ENCODE measurements around the gene SAXO1. TPM values are rescaled to one million over a fixed set of nuclear protein-coding genes. Genes with fewer than 3 reads are reported as not detected.

The SAXO1 gene
- polyA plus RNA-seq, 1 donor from 2014 or later, result not detected

DNA sequence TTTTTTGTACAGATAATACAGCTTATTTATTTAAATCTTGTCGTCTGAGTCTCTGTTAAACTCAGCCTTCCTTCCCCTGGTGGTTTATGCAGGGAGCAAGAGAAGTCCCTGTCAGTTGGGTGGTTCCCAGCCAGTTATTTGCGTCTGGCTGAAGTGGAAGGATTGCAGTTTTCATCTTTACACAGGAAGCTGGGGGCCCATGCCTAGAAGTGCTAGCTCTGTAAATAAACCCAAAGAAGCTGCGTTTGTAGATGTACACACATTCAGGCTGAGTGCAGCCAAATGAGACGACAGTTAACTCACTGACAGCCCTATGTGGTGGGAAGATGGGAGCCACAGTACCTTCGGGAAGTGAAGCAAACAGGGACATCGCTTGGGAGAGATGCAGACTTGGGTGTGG is 122.1 kb downstream of the SAXO1 start:
- H2AFZ ChIP-seq (ENCODE audit: low read depth, low read length), result no peak overlapping the region
- TF ChIP-seq MXI1 (conservative IDR thresholded peaks at IDR 0.05; ENCODE audit: poor library complexity, severe bottlenecking) (no peak), RAD21 (conservative IDR thresholded peaks at IDR 0.05) (no peak), SMC3 (conservative IDR thresholded peaks at IDR 0.05; ENCODE audit: poor library complexity) (no peak), POLR2AphosphoS5 (IDR thresholded peaks at IDR 0.05) (no peak), TAF1 (IDR thresholded peaks at IDR 0.05; ENCODE audit: low read depth) (no peak), EZH2 (IDR thresholded peaks at IDR 0.05; ENCODE audit: borderline replicate concordance, insufficient read depth, low read length, poor library complexity, severe bottlenecking) (no peak), EP300 (conservative IDR thresholded peaks at IDR 0.05; ENCODE audit: poor library complexity, severe bottlenecking) (no peak)
- TF ChIP-seq, protein P1, sequence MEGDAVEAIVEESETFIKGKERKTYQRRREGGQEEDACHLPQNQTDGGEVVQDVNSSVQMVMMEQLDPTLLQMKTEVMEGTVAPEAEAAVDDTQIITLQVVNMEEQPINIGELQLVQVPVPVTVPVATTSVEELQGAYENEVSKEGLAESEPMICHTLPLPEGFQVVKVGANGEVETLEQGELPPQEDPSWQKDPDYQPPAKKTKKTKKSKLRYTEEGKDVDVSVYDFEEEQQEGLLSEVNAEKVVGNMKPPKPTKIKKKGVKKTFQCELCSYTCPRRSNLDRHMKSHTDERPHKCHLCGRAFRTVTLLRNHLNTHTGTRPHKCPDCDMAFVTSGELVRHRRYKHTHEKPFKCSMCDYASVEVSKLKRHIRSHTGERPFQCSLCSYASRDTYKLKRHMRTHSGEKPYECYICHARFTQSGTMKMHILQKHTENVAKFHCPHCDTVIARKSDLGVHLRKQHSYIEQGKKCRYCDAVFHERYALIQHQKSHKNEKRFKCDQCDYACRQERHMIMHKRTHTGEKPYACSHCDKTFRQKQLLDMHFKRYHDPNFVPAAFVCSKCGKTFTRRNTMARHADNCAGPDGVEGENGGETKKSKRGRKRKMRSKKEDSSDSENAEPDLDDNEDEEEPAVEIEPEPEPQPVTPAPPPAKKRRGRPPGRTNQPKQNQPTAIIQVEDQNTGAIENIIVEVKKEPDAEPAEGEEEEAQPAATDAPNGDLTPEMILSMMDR (IDR thresholded peaks at IDR 0.05; ENCODE audit: poor library complexity, severe bottlenecking), result no peak
- TF ChIP-seq, protein P2, sequence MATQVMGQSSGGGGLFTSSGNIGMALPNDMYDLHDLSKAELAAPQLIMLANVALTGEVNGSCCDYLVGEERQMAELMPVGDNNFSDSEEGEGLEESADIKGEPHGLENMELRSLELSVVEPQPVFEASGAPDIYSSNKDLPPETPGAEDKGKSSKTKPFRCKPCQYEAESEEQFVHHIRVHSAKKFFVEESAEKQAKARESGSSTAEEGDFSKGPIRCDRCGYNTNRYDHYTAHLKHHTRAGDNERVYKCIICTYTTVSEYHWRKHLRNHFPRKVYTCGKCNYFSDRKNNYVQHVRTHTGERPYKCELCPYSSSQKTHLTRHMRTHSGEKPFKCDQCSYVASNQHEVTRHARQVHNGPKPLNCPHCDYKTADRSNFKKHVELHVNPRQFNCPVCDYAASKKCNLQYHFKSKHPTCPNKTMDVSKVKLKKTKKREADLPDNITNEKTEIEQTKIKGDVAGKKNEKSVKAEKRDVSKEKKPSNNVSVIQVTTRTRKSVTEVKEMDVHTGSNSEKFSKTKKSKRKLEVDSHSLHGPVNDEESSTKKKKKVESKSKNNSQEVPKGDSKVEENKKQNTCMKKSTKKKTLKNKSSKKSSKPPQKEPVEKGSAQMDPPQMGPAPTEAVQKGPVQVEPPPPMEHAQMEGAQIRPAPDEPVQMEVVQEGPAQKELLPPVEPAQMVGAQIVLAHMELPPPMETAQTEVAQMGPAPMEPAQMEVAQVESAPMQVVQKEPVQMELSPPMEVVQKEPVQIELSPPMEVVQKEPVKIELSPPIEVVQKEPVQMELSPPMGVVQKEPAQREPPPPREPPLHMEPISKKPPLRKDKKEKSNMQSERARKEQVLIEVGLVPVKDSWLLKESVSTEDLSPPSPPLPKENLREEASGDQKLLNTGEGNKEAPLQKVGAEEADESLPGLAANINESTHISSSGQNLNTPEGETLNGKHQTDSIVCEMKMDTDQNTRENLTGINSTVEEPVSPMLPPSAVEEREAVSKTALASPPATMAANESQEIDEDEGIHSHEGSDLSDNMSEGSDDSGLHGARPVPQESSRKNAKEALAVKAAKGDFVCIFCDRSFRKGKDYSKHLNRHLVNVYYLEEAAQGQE (IDR thresholded peaks at IDR 0.05; ENCODE audit: borderline replicate concordance), result no peak
- no peak overlapping the region for H3K4me2 ChIP-seq (ENCODE audit: low read length)

DNA sequence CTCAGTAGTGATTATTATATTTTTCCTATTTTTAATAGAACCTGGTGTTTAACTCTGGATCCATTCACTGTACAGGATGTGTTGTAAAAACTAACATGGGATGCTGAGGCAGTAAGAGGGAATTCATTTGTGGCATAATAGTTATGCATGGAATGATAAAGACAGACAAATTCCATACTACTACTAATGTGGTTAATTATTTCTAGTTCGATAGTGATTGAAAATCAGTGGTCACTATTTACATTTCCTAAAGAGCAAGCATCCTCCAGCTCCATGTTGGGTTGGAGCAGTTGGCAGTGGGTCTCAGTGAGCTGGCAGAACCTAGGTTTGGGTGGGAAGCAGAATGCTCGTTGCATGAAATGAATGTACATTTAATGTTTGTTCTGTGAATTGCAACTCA is 122.6 kb downstream of the SAXO1 start:
- no peaks in the 10 kb centered on the region for H3K36me3 ChIP-seq (ENCODE audit: insufficient read depth, low read length)
- H2AFZ ChIP-seq (ENCODE audit: low read depth, low read length), result no peak overlapping the region
- no peaks in the 10 kb centered on the region for H3K27me3 ChIP-seq (ENCODE audit: insufficient read depth, low read depth, low read length)
- TF ChIP-seq, protein P1 (IDR thresholded peaks at IDR 0.05; ENCODE audit: poor library complexity, severe bottlenecking), result no peak
- TF ChIP-seq, protein P2 (IDR thresholded peaks at IDR 0.05; ENCODE audit: borderline replicate concordance), result no peak
- TF ChIP-seq EZH2 (IDR thresholded peaks at IDR 0.05; ENCODE audit: borderline replicate concordance, insufficient read depth, low read length, poor library complexity, severe bottlenecking) (no peak), EP300 (conservative IDR thresholded peaks at IDR 0.05; ENCODE audit: poor library complexity, severe bottlenecking) (no peak), POLR2AphosphoS5 (IDR thresholded peaks at IDR 0.05) (no peak), SMC3 (conservative IDR thresholded peaks at IDR 0.05; ENCODE audit: poor library complexity) (no peak), TAF1 (IDR thresholded peaks at IDR 0.05; ENCODE audit: low read depth) (no peak), RAD21 (conservative IDR thresholded peaks at IDR 0.05) (no peak), MXI1 (conservative IDR thresholded peaks at IDR 0.05; ENCODE audit: poor library complexity, severe bottlenecking) (no peak)
- no peaks in the 10 kb centered on the region for H3K9me2 ChIP-seq (ENCODE audit: insufficient read depth, low read length)
- no peak overlapping the region for H3K4me3 ChIP-seq (ENCODE audit: low read length)
- no peaks in the 10 kb centered on the region for H4K20me1 ChIP-seq (ENCODE audit: insufficient read depth)
- H3K4me2 ChIP-seq (ENCODE audit: low read length), result no peak overlapping the region
- no peak overlapping the region for H3K9ac ChIP-seq (ENCODE audit: low read length)
- no peaks in the 10 kb centered on the region for H3F3A ChIP-seq (ENCODE audit: insufficient read depth, low read length, poor library complexity, severe bottlenecking)
- no peaks in the 10 kb centered on the region for H3K79me2 ChIP-seq (replicated peaks; ENCODE audit: insufficient read depth, low read length)
- no peak overlapping the region for H3K27ac ChIP-seq (ENCODE audit: low read length)
- no peaks in the 10 kb centered on the region for H3K9me3 ChIP-seq (ENCODE audit: low read length)

More for the DNA sequence above, 122.1 kb downstream of the SAXO1 start:
- H3K36me3 ChIP-seq (ENCODE audit: insufficient read depth, low read length), result no peaks in the 10 kb centered on the region
- H3K79me2 ChIP-seq (replicated peaks; ENCODE audit: insufficient read depth, low read length), result no peaks in the 10 kb centered on the region
- H3K27me3 ChIP-seq (ENCODE audit: insufficient read depth, low read depth, low read length), result no peaks in the 10 kb centered on the region
- H3K9me2 ChIP-seq (ENCODE audit: insufficient read depth, low read length), result no peaks in the 10 kb centered on the region
- no peak overlapping the region for H3K27ac ChIP-seq (ENCODE audit: low read length)
- H3K4me3 ChIP-seq (ENCODE audit: low read length), result no peak overlapping the region
- no peaks in the 10 kb centered on the region for H3F3A ChIP-seq (ENCODE audit: insufficient read depth, low read length, poor library complexity, severe bottlenecking)
- no peaks in the 10 kb centered on the region for H4K20me1 ChIP-seq (ENCODE audit: insufficient read depth)
- H3K9ac ChIP-seq (ENCODE audit: low read length), result no peak overlapping the region
- no peaks in the 10 kb centered on the region for H3K9me3 ChIP-seq (ENCODE audit: low read length)

All from neural cell (in vitro differentiated cells).